ENCODE results near the gene C10orf67.
"Not testable (repeated sequence)": the region's sequence is repeated elsewhere in the genome, so short reads cannot be mapped to it uniquely, and the experiment has no call there.

C10orf67 gene

GRCh38 chr10:23262928-23263327, 81.7 kb downstream of the C10orf67 start:
- DNase-seq: no peak

- no peak for DNase-seq
Observed at GRCh38 chr10:23258516-23258915, 86.1 kb downstream of the C10orf67 start.

GRCh38 chr10:23253780-23254179, 90.8 kb downstream of the C10orf67 start:
- no peak for DNase-seq

DNA sequence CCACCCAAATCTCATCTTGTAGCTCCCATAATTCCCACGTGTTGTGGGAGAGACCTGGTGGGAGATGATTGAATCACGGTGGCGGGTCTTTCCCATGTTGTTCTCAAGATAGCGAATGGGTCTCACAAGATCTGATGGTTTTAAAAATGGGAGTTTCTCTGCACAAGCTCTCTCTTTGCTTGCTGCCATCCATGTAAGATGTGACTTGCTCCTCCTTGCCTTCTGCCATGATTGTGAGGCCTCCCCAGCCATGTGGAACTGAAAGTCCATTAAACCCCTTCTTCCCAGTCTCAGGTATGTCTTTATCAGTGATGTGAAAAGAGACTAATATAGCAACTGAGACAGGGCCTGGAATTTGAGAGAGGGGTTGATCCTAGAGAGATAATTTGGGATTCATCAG, 91.7 kb downstream of the C10orf67 start:
- DNase-seq: not testable (repeated sequence)

DNA sequence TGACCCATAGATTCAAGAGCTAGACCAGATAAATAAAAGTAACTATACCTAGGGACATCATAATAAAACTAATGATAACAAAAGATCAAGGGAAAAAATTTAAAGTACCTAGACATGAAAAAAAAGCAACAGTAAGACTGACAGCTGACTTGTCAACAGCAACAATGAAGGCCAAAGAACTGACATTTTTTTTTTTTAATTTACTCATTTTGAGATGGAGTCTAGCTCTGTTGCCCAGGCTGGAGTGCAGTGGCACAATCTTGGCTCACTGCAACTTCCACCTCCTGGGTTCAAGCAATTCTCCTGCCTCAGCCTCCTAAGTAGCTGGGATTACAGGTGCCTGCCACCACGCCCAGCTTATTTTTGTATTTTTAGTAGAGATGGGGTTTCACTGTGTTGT, 102.8 kb downstream of the C10orf67 start:
- DNase-seq: not testable (repeated sequence)

DNA sequence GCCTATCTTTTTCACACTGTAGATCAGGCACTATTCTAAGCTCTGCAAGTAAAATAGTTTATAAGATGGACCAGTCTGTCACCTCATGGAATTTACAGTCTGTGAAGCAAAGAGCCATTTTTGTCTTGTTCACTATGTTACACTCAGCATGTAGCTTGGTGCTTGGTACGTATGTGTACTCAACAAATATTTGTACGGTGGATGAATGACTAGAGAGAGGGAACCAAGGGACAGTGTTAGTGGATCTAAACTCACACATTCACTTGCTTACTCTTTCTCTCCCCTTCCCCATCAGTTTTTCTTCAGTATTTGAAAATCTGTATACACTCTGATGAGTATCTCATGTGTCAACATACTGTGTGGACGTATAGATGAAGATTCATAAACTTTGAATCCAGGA, 106.6 kb downstream of the C10orf67 start:
- no peak for DNase-seq

GRCh38 chr10:23230582-23230981, 114.0 kb downstream of the C10orf67 start:
- no peak for DNase-seq

DNA sequence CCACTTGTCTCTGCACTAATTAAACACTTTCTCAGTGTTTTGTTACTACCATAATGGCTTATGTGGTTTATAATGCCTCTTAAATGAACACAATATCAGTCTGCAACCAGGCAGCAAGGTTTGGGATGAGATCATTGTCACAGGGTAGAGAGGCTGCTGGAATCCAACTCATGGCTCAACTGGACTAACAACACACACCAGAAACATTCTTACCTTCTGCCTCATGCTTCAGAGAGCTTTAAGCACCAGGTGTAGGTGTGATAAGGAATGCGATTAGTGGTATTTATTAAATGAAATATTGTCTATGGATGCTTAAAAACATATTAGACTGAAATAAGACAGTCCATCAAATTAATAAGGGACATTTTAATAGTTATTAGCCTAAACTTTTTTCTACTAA, 127.1 kb downstream of the C10orf67 start:
- DNase-seq: no peak

GRCh38 chr10:23205972-23206642, 138.5 kb downstream of the C10orf67 start:
- DNase-seq: no peak

- no peak for DNase-seq
Observed at GRCh38 chr10:23204773-23205172, 139.8 kb downstream of the C10orf67 start.

DNA sequence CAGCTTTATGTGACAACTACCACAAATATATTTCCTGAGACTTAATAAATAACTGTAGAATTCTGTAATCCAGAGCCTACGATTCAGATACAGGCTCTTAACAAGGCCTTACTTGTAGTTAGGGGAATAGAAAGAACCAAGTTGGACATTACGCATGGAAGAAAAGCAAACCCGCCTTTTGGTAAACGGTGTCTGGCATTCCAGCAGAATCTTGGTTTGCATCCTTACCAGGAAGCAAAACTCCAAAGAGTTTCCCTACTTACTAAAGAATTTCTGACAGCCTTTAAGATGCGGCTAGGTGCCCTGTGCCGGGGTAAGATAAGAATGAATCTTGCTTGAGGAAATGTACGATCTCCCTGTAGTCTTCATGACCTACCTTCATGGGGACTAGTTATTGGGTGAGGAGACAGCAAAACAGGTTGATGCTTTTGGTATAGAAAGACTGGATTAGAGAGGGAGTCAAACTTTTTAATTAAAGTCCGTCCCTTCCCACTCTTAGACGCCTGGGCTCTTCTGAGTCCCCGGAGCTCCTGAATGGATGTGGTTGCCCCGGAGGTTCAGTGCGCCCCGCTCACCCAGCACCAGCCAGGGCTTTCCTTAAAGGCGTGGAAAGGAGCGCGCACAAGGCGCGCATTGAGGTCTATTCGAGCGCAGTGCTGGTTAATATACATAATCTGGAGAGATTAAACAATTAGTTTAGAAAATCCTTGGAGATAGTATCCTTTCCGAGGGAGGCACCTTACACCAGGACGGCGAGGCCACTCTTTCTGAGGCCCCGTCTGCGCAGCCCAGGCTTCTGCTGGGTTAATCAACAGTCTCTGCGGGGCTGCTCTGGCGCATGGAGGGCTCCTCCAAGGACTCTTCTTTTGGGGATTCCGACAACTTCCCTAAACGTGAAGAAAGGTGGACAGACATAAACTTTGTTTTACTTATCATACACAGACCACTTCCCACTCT, 140.9 kb downstream of the C10orf67 start:
- no peak for DNase-seq

DNA sequence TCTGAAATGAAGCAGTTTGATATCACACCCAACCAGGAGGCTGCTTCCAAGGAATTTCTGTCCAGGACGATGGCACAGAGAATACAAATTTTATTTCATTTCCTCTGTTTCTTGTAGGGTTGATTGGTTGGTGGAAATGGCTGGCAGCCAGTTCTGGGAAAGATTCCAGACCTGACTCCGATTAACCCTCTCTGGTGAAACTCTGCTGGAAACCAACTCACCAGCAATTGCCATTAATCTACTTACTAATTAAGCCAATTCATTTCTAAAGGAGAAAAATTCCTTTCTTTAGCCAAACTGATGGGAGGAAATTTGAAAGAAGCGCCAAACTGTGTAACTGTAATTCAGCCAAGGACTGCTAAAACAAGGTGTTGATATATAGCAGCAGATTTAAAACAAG, 141.8 kb downstream of the C10orf67 start:
- DNase-seq: no peak

- DNase-seq: no peak
Observed at GRCh38 chr10:23201837-23202236, 142.8 kb downstream of the C10orf67 start.

DNA sequence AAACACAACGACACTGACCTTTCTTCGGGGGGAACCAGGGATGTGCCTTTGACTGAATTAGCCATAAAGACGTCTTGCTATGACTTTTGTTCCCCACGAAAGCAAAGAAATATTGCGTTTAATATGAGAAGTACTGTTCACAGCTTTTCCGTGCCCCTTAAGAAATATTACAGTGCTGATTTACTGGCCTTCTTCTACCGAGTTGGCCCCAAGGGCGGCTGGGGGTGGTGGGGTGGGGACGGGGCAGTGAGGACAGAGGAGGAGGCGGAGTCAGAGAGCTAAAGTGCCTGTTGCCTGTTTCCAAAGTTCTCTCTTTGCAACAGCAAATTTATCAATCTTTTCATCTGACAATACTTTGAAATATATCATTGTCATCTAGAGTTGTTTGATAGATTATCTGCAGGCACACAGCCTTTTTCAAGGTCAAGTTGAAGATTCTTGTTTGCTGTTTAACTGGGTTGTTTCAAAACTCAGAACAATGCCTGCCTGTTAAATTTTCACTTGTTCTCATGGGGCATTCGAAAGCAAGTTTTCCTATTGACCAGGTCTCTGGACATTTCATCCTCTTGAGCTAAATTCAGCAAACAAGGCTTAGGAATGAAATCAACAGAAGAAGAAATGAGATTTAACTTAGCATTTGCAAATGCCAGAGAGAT, 143.5 kb downstream of the C10orf67 start:
- no peak for DNase-seq

DNA sequence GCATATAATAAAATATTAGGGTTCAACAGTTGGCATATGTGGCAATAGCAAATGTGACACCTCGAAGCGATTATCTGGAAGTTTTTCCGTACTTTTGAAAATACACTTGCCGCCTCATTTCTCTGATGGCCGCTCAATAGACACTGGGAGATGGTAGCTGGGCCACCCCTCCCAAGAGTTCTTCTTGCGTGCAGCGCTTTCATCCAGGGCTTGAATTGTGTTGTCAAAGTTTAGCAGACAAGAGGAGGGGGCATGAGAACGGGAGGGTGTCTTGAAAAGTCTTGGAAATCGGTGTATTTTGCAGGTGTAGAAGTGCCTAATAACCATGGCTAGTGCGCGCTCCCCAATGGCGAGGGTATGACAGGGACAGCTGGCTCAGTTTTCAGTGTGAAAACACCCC, 144.0 kb downstream of the C10orf67 start:
- DNase-seq: no peak

- no peak for DNase-seq
Observed at GRCh38 chr10:23199768-23200511, 144.7 kb downstream of the C10orf67 start.

DNA sequence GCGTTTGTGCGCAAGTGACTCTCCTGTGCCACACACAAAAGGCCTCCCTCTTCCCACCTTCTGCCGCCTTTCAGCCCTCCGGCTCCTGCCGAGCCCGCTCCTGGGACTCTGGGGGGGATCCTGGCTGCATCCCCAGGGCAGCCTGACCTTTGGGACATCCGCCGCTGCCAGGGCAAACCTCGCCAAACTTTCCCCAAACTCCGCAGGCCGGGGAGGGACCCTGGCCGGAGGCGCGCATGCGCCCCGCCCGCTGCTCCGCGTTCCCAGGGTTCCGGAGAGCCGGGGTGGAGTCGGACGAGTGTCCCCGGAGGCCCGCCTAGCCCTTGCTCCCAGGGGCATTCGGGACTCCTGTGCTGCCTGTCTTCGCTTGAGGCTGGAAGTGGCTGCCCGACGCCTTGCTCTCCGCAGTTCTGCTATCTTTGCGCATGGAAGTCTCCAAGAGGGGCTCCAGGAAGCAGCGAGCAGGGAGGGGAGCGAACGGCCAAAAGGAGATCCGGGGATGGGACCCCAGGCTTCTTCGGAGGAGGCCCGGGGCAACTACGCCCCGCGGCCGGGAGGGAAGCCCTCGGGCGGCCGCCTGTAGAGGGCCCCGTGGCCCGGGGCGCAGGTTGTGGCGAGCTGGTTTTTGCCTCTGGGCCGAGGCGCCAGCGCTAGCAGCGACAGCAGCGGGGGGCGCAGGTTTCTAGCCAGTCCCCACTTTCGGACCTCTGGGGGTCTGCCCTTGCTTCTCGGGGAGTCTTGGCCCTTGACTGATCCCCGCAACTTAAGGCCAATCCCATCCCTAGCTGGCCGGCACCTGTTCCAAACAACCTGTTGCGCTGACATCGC, 145.4 kb downstream of the C10orf67 start:
- DNase-seq: no peak

GRCh38 chr10:23198610-23198939, 146.0 kb downstream of the C10orf67 start:
- DNase-seq: no peak

- no peak for DNase-seq
Observed at GRCh38 chr10:23197416-23197861, 147.2 kb downstream of the C10orf67 start.

- no peak for DNase-seq
Observed at GRCh38 chr10:23196915-23197314, 147.7 kb downstream of the C10orf67 start.

DNA sequence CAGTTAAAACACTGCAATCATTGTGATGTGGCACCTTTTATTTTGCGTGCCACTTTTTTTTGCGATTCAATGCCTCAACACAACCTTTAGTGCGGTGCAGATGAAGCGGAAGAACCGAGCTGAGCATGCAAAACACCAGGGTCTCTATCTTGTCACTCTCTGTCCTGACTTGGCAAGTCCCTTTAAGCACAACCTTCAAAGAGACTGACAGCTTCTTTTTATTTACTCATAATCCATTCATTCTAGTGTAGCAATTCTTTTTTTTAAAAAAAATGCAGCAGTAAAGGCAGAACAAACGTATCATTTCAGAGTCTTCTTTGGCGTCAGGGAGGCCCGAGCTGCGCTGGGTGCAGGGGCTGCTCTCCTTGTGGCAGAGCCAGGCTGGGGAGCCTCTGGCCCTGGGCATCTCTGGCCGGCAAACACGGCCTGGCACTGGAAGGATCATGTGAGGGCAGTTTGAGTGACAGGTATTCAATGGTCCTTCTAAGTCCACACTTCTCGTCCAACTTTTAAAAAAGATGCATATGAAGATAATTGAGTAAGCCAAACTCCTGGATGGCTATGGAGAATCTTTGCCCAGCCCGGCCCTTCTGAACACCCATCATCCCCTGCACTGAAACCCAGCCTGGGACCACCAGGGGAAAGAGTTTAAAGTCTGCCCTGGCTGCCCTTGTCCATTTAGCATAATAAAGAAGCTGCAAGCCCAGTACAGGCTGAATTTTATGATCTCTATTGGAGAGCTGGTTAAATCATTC, 148.6 kb downstream of the C10orf67 start:
- DNase-seq: no peak

Measured in inflammatory macrophage treated with lipopolysaccharide for 1 hour (primary cell).